GM21825 (cell line): ENCODE results near the gene TMEM141.
A peak's percentile ranks its signal among the peaks of the same experiment; 100 is the strongest.
"Not testable (repeated sequence)": the region's sequence is repeated elsewhere in the genome, so short reads cannot be mapped to it uniquely, and the experiment has no call there.

Experiments used
- ATAC-seq: cut with Tn5 transposase; IDR thresholded peaks from one replicate; pipeline ENCODE4 v1.9.1; 2021; ENCODE audit warnings: mild to moderate bottlenecking, moderate library complexity; ENCODE audit not compliant: unreplicated experiment

TMEM141 gene

DNA sequence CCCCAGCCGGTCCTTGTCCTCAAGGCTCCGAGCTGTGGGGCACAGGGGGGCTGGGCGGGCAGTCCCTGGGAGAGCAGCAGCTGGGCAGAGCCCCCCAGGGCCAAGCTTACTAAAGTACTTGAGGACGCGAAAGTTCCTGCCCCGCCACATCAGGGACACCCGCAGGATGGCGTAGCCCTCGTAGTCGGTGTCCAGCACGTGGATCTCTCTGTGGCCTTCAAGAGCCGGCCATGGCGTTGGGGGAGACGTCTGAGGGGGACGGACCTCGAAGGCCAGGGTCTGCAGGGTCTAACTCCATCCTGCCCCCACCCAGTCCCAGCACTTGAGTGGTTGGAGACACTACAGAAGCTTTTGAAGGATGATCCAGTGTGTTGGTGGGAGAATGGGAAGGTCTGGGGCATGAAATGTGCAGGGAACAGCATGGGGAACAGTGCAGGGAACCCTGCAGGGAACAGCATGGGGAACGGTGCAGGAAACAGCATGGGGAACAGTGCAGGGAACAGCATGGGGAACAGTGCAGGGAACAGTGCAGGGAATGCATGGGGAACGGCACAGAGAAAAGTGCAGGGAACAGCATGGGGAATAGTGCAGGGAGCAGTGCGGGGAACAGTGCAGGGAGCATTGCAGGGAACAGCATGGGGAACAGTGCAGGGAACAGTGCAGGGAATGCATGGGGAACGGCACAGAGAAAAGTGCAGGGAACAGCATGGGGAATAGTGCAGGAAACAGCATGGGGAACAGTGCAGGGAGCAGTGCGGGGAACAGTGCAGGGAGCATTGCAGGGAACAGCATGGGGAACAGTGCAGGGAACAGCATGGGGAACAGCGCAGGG, 35.6 kb upstream of the TMEM141 start:
- not testable (repeated sequence) for ATAC-seq

DNA sequence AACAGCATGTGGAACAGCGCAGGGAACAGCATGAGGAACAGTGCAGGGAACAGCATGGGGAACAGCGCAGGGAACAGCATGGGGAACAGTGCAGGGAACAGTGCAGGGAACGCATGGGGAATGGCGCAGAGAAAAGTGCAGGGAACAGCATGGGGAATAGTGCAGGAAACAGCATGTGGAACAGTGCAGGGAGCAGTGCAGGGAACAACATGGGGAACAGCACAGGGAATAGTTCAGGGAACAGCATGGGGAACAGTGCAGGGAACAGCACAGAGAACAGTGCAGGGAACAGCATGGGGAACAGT, 35.1 kb upstream of the TMEM141 start:
- no peak for ATAC-seq

DNA sequence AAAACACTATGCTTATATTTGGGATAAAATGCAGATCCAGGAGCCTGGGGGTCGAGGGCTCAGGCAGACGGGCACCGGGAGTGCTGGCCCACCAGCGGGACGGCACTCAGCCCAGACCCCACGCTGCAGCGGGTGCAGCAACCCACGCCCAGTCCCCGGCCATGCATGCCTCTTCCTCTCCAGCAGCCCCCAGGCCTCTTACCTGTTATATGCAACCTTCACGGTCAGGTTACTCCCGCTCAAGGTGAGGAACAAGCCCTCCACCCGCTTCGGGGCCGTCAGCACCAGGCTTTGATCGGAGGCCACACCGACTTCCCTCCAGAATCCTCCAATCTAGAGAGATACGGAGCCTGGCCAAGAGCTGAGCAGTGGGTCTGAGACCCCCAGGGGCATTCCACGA, 34.3 kb upstream of the TMEM141 start:
- ATAC-seq = no peak

DNA sequence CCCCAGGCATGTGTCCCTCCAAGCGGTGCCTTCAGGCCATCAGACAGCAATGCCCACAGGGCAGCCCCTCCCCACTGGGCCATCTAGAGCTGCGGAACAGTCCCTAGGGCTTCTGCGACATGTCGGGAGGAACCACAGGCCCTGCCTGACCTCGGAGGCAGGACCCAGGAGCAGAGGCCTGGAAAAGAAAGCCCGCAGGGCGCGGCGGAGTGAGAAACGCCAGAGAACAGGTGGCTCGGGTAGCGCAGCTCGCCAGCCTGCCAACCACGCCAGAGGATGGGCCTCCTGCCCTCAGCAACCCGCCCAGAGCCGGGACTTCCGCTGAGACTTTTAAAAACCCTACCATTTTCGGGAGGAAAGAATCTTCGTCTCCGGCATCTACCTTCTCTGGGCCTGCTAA, 33.8 kb upstream of the TMEM141 start:
- no peak for ATAC-seq

DNA sequence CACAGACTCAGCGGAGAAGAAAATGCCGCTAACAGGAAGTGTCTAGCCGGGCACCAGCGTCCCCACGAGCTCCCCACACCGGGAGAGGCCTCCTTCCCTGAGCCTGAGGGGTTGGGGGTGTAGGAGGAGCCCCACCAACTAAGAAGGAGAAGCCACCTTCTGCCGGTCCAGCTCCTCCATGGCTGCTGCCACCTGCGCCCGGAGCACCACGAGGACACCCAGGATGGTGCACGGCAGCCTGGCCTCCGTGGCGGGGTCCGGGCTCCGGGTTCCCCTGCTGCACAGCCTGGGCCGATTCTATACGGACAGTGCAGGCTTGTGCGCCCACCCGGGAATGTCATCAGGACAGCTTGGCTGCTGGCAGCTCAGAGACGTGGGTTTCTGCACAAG, 33.4 kb upstream of the TMEM141 start:
- no peak for ATAC-seq

DNA sequence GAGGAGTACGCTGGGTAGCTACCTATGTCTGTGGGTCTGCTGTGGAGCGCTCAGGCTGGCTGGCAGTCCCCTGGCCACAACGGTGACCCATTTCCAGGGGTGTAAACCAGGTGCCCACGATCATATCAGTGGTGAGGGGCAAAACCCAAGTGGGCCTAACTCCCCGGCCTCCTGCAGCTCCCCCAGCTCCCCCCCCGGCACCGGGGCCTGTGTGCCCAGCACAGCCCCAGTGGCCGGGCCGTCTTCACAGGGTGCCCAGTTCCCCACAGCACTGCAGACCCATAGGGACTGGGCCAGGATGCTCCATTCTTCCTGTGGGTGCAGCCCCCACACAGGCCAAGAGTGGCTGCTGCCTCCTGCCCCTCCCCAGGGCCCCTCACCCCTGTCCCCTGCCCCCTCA, 32.1 kb upstream of the TMEM141 start:
- no peak for ATAC-seq

DNA sequence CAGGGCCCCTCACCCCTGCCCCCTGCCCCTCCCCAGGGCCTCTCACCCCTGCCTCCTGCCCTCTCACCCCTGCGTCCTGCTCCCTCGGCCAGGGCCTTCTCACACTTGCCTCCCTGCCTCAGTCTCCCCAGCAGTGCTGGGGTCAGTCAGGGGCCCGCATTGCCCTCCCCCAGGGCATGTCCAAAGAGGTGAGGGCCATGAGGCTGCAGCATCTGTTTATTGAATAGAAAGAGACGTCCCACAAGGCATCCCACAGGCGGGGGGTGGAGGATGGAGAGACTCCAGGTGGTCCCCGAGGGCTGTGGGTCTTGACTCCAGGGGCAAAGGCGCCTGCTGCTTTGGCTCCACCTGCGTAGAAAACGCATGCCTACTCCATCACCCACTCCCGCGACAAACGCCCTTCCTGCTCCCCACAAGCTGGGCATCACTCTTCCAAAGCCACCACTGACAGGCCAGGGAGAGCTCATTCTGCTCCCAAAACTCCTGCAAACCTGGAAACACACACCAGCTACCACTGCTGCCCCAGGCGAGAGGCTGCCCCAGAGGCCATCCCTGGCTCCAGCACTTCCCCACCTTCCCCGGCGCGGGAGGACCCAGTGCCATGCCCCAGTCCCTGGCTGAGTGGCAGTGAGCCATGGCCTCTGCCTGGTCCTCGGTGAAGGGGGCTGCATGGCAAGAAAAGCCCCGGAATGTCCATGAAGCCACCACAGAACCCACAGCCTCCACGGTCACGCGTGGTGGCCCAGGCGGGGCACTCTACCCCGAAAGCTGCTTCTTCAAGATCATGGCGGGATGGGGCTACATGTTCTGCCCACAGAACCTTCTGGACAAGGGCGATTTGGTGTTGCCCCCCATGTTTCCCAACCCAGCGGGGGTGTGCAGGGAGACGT, 31.5 kb upstream of the TMEM141 start:
- no peak for ATAC-seq

DNA sequence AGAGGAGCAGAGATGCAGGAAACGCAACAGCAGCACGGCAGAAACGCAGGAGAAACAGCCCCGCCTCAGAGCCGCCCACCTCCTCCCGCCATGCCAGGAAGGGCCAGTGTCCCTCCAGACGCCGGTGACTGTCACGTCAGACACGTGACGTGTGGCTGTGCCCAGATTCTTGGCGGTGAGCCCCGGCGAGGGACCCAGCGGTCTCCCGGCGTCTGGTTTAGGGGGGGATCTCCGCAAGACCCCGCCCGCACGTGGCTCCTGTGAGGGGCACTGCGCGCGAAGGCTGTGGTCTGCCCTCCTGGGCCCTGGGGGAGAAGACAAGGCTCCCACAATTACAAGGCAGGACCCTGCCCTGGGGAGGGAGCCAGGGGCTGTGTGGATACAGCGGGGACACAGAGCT, 30.7 kb upstream of the TMEM141 start:
- ATAC-seq = no peak

DNA sequence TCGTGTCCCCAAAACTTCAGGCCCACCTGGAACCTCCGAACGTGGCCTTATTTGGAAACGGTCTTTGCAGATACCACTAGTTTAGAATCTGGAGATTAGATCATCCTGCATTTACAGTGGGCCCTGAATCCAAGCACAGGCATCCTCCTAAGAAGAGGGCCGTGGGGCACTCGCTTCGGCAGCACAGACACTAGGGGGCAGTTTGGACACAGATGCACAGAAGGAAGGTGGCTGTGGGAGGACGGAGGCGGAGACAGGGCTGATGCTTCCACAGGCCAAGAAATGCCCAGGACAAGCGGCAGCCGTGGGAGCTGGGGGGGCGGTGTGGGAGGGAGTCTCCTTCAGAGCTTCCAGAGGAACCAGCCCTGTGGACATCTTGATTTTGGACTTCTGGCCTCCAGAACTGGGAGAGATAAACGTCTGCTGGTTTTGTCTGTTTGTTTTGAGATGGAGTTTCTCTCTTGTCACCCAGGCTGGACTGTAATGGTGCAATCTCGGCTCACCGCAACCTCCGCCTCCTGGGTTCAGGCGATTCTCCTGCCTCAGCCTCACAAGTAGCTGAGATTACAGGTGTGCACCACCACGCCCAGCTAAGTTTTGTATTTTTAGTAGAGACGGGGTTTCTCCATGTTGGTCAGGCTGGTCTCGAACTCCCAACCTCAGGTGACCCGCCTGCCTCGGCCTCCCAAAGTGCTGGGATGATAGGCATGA, 30.2 kb upstream of the TMEM141 start:
- ATAC-seq = not testable (repeated sequence)

DNA sequence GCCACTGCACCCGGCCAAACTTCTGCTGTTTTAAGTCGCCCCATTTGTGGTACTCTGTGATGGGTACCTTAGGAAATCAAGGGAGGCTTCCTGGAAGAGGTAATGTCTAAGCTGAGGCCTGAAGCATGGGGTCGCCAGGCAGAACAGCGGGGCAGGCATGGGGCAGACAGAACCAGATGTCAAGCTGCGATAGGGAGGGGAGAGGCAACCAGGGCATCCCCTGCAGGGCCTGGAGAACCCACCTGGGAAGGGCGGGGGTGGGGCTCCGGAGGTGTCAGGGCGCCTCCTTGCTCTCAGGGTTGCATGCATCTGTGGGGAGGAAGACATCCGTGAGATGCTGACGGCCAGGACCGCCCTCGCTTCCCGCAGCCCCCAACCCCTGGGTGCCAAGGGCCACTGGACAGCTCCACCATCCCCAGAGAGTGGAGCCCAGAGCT, 29.6 kb upstream of the TMEM141 start:
- ATAC-seq = no peak

DNA sequence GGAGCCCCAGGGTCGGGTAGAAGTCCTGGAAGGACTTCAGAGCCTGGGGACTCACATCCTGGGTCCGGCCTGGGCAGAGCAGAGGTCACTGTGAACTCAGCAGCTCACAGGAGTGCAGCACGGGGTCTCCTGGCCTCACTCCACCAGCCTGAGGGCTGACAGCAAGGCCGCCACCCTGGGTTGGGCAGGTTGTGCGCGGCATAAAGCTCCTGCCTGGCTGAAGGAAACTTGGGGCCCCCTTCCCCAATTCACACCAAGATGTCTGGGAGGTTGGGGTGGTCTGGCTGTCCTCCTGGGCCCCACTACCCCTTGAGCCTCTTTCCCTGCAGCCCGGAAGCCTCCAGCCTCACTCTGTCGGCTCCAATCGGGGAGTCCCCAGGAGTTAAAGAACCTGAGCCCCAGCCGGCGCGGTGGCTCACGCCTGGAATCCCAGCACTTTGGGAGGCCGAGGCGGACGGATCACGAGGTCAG, 28.9 kb upstream of the TMEM141 start:
- ATAC-seq = no peak

DNA sequence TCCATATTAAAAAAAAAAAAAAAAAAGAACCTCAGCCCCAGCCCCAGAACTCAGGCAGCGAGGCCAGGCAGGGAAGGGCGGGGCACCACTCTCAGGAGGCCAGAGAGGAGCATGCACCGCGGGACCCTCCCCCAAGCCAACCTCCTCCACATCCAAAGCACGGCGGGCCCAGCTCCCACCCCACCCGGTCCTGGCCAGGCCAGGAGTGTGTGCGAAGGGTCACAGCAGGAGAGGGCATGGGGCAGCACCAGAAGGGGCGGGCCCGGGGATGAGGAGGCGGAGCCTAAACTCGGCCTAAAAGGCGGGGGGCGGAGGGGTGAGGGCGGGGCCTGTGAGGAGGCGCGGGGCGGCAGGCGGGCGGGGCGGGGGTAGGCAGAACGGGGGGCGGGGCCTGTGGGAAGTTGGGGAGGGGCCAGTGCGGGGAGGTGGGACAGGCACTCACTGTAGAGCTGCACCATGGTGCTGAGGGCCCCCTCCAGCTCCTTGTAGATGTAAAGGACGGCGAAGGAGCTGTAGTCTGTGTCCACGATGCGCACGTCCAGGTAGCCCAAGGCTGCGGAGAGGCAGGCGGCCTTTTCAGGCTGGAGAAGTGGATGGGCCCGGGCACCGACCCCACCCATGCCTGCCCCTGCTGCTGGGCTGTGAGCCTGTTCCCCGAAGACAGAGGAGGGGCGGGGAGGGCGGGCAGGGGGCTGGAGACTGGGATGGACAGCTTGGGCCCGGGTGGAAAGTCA, 28.1 kb upstream of the TMEM141 start:
- ATAC-seq = no peak

DNA sequence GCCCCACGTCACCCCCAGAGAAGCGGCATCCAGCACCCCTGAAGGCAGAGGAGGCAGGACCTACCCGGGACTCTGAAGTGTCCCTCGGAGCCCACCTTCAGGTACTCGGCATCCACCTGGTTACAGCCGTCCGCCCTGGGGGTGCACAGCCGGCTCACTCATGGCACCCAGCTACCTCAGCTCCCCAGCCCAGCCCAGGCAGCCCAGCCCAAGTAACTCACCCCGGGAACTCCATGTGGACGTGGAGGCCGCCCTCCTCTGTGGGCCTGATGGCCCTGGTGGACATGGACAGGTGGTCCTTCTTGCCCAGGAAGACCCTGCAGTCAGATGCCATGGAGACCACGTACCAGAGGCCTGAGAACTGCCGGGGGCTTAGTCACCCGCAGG, 27.5 kb upstream of the TMEM141 start:
- ATAC-seq = no peak

DNA sequence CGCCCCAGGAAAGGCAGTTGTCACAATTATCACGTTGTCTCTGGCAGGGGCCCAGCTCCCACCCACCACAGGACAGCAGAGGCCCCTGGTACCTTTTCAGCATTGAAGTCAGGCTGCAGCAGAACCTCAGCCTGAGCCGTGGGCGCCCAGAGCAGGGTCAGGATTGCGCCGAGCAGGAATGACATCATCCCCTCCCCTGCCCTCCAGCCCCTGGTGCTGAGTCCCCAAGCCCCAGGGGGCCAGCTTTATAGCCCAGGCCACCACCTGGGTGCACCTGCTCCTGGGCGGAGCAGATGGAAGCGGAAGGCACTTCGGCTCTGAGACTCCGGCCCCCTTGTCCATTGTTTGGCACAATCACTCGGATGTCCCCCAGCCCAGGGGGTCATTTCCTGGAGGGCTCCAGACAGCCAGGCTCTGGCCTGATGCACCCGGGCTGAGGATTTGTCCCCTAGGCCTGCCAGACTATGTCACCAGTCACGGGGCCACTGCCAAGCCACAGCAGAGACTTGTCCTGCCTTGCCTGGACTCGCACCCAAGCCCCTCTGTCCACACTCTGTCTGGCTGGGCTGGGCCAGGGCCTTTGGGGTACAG, 26.7 kb upstream of the TMEM141 start, which contains the start of gene LCN15:
TSS of gene LCN15 (minus strand) at position 218 of the 591 bp plus-strand sequence. CDS start at position 188, 30 bp downstream.
- ATAC-seq = no peak

DNA sequence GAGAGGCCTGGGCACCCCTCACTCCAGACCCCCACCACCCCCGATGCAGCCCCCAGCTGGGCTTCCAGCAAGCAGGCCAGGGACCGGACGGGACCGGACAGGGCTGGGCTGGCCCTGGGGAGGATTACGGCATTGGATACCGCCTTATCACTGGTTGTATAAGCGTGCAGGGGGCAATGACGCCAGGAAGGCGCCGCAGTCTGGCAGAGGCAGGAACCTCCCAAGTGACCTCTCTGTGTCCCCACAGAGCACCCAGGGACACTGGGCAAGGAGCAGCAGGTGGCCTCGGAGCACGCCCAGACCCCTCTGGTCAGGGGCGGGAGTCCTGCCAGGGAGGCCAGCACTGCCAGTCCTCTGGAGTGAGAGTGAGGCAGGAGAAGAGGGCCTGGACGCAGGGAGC, 26.1 kb upstream of the TMEM141 start:
- no peak for ATAC-seq

DNA sequence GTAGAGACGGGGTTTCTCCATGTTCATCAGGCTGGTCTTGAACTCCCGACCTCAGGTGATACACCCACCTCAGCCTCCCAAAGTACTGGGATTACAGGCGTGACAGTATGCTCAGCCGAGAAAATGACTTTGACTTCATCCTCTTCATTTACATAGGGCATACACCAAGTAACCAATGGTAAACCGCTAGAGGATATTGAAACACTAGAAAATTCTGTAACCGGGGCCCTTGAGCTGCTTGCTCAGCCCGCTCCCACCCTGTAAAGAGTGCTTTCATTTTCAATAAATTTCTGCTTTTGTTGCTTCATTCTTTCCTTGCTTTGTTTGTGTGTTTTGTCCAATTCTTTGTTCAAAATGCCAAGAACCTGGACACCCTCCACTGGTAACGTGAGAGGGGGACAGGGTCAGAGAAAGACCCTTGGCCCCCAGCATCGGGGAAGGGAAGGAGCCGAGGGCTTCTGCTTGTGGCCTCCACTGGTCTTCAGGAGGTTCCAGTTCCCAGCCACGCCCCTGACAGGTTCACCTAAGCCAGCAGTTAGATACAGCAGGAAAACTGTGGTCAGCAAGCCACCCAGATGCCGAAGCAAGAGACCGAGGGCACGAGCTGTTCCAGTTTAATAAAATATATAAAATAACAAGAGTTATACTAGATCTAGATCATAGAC, 25.3 kb upstream of the TMEM141 start:
- ATAC-seq = peak; percentile 45

DNA sequence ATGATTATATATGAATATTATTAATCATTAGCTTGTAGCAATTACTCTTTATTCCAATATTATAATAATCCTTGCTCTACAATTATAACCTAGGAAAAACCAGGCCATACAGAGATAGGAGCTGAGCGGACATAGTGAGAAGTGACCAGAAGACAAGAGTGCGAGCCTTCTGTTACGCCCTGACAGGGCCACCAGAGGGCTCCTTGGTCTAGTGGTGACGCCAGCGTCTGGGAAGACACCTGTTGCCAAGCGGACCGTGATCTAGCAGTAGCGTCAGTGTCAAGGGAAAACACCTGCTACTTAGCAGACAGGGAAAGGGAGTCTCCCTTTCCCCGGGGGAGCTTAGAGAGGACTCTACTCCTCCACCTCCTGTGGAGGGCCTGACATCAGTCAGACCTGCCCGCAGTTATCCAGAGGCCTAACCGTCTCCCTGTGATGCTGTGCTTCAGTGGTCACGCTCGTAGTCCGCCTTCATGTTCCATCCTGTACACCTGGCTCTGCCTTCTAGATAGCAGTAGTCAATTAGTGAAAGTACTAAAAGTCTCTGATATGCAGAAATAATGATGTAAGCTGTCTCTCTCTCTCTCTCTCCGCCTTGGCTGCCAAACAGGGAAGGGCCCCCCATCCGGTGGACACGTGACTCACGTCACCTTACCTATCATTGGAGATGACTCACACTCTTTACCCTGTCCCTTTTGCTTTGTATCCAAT, 24.6 kb upstream of the TMEM141 start:
- not testable (repeated sequence) for ATAC-seq

DNA sequence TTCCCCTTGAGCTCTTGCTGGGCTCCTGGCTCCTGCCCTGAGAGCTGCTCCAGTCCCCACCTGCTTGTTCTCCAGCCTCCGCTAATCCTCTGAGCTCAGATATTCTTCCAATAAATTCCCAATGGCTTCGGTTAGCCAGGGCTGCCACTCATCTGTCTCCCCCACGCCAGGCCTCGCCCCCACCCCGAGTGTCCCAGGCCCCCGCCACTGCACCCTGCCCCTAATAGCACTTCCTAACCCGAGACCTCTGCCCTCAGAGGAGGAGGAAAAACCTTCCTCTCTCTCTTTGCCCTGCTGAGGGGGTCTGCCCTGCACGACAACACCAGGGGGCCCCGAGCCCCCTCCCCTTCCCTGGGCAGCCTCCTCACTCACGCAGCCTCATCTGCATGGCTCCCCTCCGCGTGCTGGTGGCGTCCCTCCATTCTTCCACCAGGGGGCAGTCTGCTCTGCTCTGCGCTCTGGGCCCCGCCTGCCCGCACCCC, 21.4 kb upstream of the TMEM141 start:
- no peak for ATAC-seq

DNA sequence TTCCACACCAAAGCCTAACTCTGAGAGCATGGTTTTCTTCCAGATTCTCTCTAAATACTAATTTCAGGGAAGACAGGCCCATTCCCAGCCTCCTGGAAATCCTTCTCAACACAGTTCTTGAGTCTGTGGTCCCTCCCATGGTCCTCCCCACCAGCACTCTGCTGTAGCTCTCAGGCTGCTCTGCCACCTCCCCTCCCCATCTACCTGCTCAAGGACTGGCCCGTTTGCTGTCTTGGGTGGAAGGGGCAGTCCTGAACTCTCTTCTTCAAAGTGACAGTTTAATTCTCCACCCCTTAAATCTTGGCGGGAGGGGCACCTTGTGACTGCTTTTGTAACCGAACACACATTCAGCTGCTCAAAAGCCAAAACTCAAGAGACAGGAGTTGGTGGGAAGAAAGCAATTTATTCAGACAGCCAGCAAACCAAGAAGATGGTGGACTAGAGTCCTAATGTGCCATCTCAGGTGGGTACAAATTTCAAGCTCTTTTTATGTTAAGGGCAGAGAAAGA, 19.2 kb upstream of the TMEM141 start:
- no peak for ATAC-seq
